GM23338 (cell line): ENCODE measurements around the gene NKX3-2. TPM values are rescaled to one million over a fixed set of nuclear protein-coding genes. Genes with fewer than 3 reads are reported as not detected.

Experiments used
- ATAC-seq: fragments of 200-7000 bp; cut with Tn5 transposase; 3 replicates; pipeline ENCODE4 v1.9.1; 2020
- DNase-seq: peaks from one replicate; pipeline ENCODE4 v3.0.0-alpha.2; 2015; ENCODE audit warnings: low spot score
- H2AFZ ChIP-seq: fragments of 200-600 bp; sonication (generic); 2 replicates; pipeline ENCODE4 v1.8.0; 2016; ENCODE audit warnings: antibody characterized with exemption, mild to moderate bottlenecking, moderate library complexity
- H3F3A ChIP-seq: fragments of 200-600 bp; sonication (generic); replicated peaks from 2 replicates; pipeline ENCODE4 v1.8.0; 2017; ENCODE audit warnings: antibody characterized with exemption, mixed run types, low read depth
- H3K27ac ChIP-seq: fragments of 200-600 bp; sonication (generic); 2 replicates; pipeline ENCODE4 v1.6.1; 2016; ENCODE audit warnings: low read depth
- H3K27me3 ChIP-seq: fragments of 200-600 bp; sonication (generic); 2 replicates; pipeline ENCODE4 v1.8.0; 2016; ENCODE audit warnings: mild to moderate bottlenecking, mixed run types, moderate library complexity; ENCODE audit not compliant: insufficient read depth
- H3K36me3 ChIP-seq: fragments of 200-600 bp; sonication (generic); 2 replicates; pipeline ENCODE4 v1.8.0; 2016; ENCODE audit warnings: mild to moderate bottlenecking; ENCODE audit not compliant: insufficient read depth
- H3K4me1 ChIP-seq: fragments of 200-600 bp; sonication (generic); 2 replicates; pipeline ENCODE4 v1.8.0; 2016; ENCODE audit warnings: mild to moderate bottlenecking, moderate library complexity; ENCODE audit not compliant: insufficient read depth
- H3K4me2 ChIP-seq: fragments of 200-600 bp; sonication (generic); 2 replicates; pipeline ENCODE4 v1.7.1; 2017; ENCODE audit warnings: mixed run types
- H3K4me3 ChIP-seq: fragments of 200-600 bp; sonication (generic); 2 replicates; pipeline ENCODE4 v1.6.1; 2016; ENCODE audit warnings: mixed run types
- H3K79me2 ChIP-seq: fragments of 200-600 bp; sonication (generic); replicated peaks from 2 replicates; pipeline ENCODE4 v1.8.0; 2017; ENCODE audit warnings: mild to moderate bottlenecking; ENCODE audit not compliant: insufficient read depth
- H3K9me2 ChIP-seq: fragments of 200-600 bp; sonication (generic); 2 replicates; pipeline ENCODE4 v1.8.0; 2017; ENCODE audit not compliant: insufficient read depth
- H4K20me1 ChIP-seq: fragments of 200-600 bp; sonication (generic); replicated peaks from 2 replicates; pipeline ENCODE4 v1.8.0; 2017; ENCODE audit warnings: mild to moderate bottlenecking; ENCODE audit not compliant: insufficient read depth
- H3K27ac Mint-ChIP-seq: 2 replicates; pipeline ENCODE4 v1.8.0; 2020; ENCODE audit warnings: inconsistent platforms, mild to moderate bottlenecking, moderate library complexity, mixed read lengths
- H3K27me3 Mint-ChIP-seq: 3 replicates; pipeline ENCODE4 v1.8.0; 2022; ENCODE audit warnings: low read depth, mild to moderate bottlenecking, moderate library complexity, mixed read lengths, inconsistent platforms; ENCODE audit not compliant: insufficient read depth, poor library complexity
- H3K36me3 Mint-ChIP-seq: 3 replicates; pipeline ENCODE4 v1.8.0; 2021; ENCODE audit warnings: low read depth, mild to moderate bottlenecking, inconsistent platforms, moderate library complexity, mixed read lengths
- H3K4me1 Mint-ChIP-seq: 3 replicates; pipeline ENCODE4 v1.8.0; 2020; ENCODE audit warnings: mild to moderate bottlenecking, inconsistent platforms, mixed read lengths
- H3K4me3 Mint-ChIP-seq: 3 replicates; pipeline ENCODE4 v1.8.0; 2021; ENCODE audit warnings: moderate library complexity, mild to moderate bottlenecking, inconsistent platforms, mixed read lengths
- H3K9me3 Mint-ChIP-seq: 3 replicates; pipeline ENCODE4 v1.8.0; 2020; ENCODE audit warnings: moderate library complexity, mild to moderate bottlenecking, inconsistent platforms, mixed read lengths
- CREB1 ChIP-seq: fragments of 250-450 bp; sonication (Bioruptor Pico); IDR thresholded peaks from 2 replicates; pipeline ENCODE4 v1.5.0; 2020; ENCODE audit warnings: low read depth, mild to moderate bottlenecking, moderate library complexity
- EZH2 ChIP-seq: fragments of 200-600 bp; sonication (generic); IDR thresholded peaks from one replicate; pipeline ENCODE4 v1.8.0; 2017; ENCODE audit warnings: antibody characterized with exemption, mild to moderate bottlenecking, low read depth; ENCODE audit not compliant: unreplicated experiment
- JUNB ChIP-seq: IDR thresholded peaks from one replicate; pipeline ENCODE4 v1.6.1; 2016; ENCODE audit warnings: antibody characterized with exemption; ENCODE audit not compliant: unreplicated experiment
- NANOG ChIP-seq: IDR thresholded peaks from 2 replicates; pipeline ENCODE4 v1.6.1; 2016; ENCODE audit warnings: antibody characterized with exemption, borderline replicate concordance
- POLR2AphosphoS5 ChIP-seq: IDR thresholded peaks from 2 replicates; pipeline ENCODE4 v1.6.1; 2016; ENCODE audit warnings: antibody characterized with exemption, low read depth
- STAT1 ChIP-seq: IDR thresholded peaks from one replicate; pipeline ENCODE4 v1.6.1; 2016; ENCODE audit warnings: antibody characterized with exemption; ENCODE audit not compliant: unreplicated experiment
- ZNF114 ChIP-seq: fragments of 250-450 bp; sonication (Bioruptor Pico); IDR thresholded peaks from 2 replicates; pipeline ENCODE4 v1.5.0; 2020; ENCODE audit warnings: mild to moderate bottlenecking, moderate library complexity
- ZNF331 ChIP-seq: fragments of 250-450 bp; sonication (Bioruptor Pico); IDR thresholded peaks from 2 replicates; pipeline ENCODE4 v1.5.0; 2020; ENCODE audit warnings: low read depth, mild to moderate bottlenecking, moderate library complexity
- polyA plus RNA-seq: library from polyadenylated mRNA; unstranded; fragments of >200 nt; fragmentation: Nextera tagmentation; extraction: Ambion mirVana; gene quantifications from 2 replicates; pipeline ENCODE4 v1.2.1, GENCODE V29; 2016
- total RNA-seq: library from RNA; depleted of rRNA; stranded (reverse); fragments of >200 nt; shearing (Covaris generic); gene quantifications from 2 replicates; pipeline ENCODE4 v1.2.3, GENCODE V29; 2014
- TF ChIP-seq, protein P1 (sequence below), 2 experiments: fragments of 200-600 bp in 1 of 2; sonication (generic) in 1 of 2; conservative IDR thresholded peaks; 2 replicates each; pipeline versions ENCODE4 v1.5.1 to v1.6.1; 2016 to 2017; ENCODE audit warnings: antibody characterized with exemption in 2 of 2, low read depth in 2 of 2, mild to moderate bottlenecking in 2 of 2, moderate library complexity in 1 of 2
- TF ChIP-seq, protein P2 (sequence below): IDR thresholded peaks from 2 replicates; pipeline ENCODE4 v1.6.1; 2016; ENCODE audit warnings: antibody characterized with exemption
- TF ChIP-seq, protein P3 (sequence below): IDR thresholded peaks from one replicate; pipeline ENCODE4 v1.6.1; 2018; ENCODE audit warnings: antibody characterized with exemption; ENCODE audit not compliant: unreplicated experiment

NKX3-2 gene
- total and polyA plus RNA-seq, 2 experiments from 2014 or later: 0.14 TPM; not detected in 1

- peaks cover 10% of the 10 kb centered on the region; the same call in 1 of the 2 replicates for H3K36me3 ChIP-seq
These were observed 44.6 kb upstream of the NKX3-2 start for GRCh38 chr4:13588954-13589353.

GRCh38 chr4:13584481-13584880, 40.2 kb upstream of the NKX3-2 start:
- H3K36me3 Mint-ChIP-seq: peaks cover 33% of the 10 kb centered on the region

More at GRCh38 chr4:13588954-13589353, 44.6 kb upstream of the NKX3-2 start:
- DNase-seq: no peak
- H3K27me3 Mint-ChIP-seq: no peaks in the 10 kb centered on the region
- no peaks in the 10 kb centered on the region for H3K9me3 Mint-ChIP-seq
- no peak for ATAC-seq
- peaks cover 32% of the 10 kb centered on the region for H3K36me3 Mint-ChIP-seq
- Histone ChIP-seq H3K4me2 (no peak overlapping the region), H3K9me2 (no peaks in the 10 kb centered on the region), H3K79me2 (no peaks in the 10 kb centered on the region), H3K27ac (no peak overlapping the region), H3K4me3 (no peak overlapping the region), H4K20me1 (no peaks in the 10 kb centered on the region), H3F3A (no peaks in the 10 kb centered on the region), H3K27me3 (no peaks in the 10 kb centered on the region), H3K4me1 (no peaks in the 10 kb centered on the region), H2AFZ (no peak overlapping the region)
- no peak overlapping the region for H3K27ac Mint-ChIP-seq
- no peaks in the 10 kb centered on the region for H3K4me1 Mint-ChIP-seq
- H3K4me3 Mint-ChIP-seq: no peak overlapping the region
- TF ChIP-seq, protein P1, sequence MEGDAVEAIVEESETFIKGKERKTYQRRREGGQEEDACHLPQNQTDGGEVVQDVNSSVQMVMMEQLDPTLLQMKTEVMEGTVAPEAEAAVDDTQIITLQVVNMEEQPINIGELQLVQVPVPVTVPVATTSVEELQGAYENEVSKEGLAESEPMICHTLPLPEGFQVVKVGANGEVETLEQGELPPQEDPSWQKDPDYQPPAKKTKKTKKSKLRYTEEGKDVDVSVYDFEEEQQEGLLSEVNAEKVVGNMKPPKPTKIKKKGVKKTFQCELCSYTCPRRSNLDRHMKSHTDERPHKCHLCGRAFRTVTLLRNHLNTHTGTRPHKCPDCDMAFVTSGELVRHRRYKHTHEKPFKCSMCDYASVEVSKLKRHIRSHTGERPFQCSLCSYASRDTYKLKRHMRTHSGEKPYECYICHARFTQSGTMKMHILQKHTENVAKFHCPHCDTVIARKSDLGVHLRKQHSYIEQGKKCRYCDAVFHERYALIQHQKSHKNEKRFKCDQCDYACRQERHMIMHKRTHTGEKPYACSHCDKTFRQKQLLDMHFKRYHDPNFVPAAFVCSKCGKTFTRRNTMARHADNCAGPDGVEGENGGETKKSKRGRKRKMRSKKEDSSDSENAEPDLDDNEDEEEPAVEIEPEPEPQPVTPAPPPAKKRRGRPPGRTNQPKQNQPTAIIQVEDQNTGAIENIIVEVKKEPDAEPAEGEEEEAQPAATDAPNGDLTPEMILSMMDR (conservative IDR thresholded peaks at IDR 0.05; ENCODE audit: low read depth in 2 of 2): no peak
- TF ChIP-seq, protein P2, sequence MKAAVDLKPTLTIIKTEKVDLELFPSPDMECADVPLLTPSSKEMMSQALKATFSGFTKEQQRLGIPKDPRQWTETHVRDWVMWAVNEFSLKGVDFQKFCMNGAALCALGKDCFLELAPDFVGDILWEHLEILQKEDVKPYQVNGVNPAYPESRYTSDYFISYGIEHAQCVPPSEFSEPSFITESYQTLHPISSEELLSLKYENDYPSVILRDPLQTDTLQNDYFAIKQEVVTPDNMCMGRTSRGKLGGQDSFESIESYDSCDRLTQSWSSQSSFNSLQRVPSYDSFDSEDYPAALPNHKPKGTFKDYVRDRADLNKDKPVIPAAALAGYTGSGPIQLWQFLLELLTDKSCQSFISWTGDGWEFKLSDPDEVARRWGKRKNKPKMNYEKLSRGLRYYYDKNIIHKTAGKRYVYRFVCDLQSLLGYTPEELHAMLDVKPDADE: no peak
- TF ChIP-seq POLR2AphosphoS5: no peak
- TF ChIP-seq ZNF331 (CRISPR knock-in tag): no peak

DNA sequence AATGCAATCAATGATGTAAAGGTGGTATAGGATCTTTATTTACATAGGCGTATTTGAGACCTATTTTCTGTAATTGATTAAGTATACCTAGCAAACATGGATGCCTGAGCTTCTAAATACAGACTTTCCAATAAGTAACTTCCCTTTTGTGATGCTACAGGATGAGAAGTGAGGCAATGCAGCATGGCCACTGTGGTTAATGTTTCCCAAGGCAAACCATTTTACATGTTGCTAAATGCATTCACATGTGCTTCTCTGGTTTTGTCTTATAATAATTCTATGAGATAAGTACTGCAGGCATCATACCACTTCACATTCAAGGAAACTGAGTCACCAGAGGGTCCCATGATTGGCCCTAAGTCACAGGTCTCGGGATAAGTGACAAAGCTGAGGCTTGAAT, 35.7 kb upstream of the NKX3-2 start:
- no peak overlapping the region for H3K27ac ChIP-seq
- H2AFZ ChIP-seq: no peak overlapping the region
- no peaks in the 10 kb centered on the region for H3K4me1 Mint-ChIP-seq
- H3K4me3 Mint-ChIP-seq: no peak overlapping the region
- ATAC-seq: no peak
- H3K4me1 ChIP-seq: no peaks in the 10 kb centered on the region
- peaks cover 19% of the 10 kb centered on the region for H3K36me3 ChIP-seq
- no peaks in the 10 kb centered on the region for H3K27me3 ChIP-seq
- no peaks in the 10 kb centered on the region for H3K9me3 Mint-ChIP-seq
- no peak overlapping the region for H3K4me2 ChIP-seq
- H3K4me3 ChIP-seq: no peak overlapping the region
- no peaks in the 10 kb centered on the region for H3F3A ChIP-seq
- no peaks in the 10 kb centered on the region for H3K9me2 ChIP-seq
- H4K20me1 ChIP-seq: no peaks in the 10 kb centered on the region
- DNase-seq: no peak
- no peak overlapping the region for H3K27ac Mint-ChIP-seq
- H3K27me3 Mint-ChIP-seq: peaks cover 2% of the 10 kb centered on the region
- H3K79me2 ChIP-seq: no peaks in the 10 kb centered on the region
- H3K36me3 Mint-ChIP-seq: peaks cover 45% of the 10 kb centered on the region
- TF ChIP-seq, protein P3, sequence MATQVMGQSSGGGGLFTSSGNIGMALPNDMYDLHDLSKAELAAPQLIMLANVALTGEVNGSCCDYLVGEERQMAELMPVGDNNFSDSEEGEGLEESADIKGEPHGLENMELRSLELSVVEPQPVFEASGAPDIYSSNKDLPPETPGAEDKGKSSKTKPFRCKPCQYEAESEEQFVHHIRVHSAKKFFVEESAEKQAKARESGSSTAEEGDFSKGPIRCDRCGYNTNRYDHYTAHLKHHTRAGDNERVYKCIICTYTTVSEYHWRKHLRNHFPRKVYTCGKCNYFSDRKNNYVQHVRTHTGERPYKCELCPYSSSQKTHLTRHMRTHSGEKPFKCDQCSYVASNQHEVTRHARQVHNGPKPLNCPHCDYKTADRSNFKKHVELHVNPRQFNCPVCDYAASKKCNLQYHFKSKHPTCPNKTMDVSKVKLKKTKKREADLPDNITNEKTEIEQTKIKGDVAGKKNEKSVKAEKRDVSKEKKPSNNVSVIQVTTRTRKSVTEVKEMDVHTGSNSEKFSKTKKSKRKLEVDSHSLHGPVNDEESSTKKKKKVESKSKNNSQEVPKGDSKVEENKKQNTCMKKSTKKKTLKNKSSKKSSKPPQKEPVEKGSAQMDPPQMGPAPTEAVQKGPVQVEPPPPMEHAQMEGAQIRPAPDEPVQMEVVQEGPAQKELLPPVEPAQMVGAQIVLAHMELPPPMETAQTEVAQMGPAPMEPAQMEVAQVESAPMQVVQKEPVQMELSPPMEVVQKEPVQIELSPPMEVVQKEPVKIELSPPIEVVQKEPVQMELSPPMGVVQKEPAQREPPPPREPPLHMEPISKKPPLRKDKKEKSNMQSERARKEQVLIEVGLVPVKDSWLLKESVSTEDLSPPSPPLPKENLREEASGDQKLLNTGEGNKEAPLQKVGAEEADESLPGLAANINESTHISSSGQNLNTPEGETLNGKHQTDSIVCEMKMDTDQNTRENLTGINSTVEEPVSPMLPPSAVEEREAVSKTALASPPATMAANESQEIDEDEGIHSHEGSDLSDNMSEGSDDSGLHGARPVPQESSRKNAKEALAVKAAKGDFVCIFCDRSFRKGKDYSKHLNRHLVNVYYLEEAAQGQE: no peak
- TF ChIP-seq JUNB (no peak), EZH2 (no peak), ZNF114 (no peak), POLR2AphosphoS5 (no peak), CREB1 (no peak), STAT1 (no peak), ZNF331 (CRISPR knock-in tag) (no peak)
- TF ChIP-seq, protein P2: no peak

More at GRCh38 chr4:13584481-13584880, 40.2 kb upstream of the NKX3-2 start:
- ATAC-seq (no peak), DNase-seq (no peak)
- H3K36me3 ChIP-seq: peaks cover 20% of the 10 kb centered on the region
- no peak overlapping the region for H3K4me3 ChIP-seq
- H3K9me2 ChIP-seq: no peaks in the 10 kb centered on the region
- H4K20me1 ChIP-seq: no peaks in the 10 kb centered on the region
- no peak overlapping the region for H3K4me3 Mint-ChIP-seq
- H3K27me3 ChIP-seq: no peaks in the 10 kb centered on the region
- H2AFZ ChIP-seq: no peak overlapping the region
- no peaks in the 10 kb centered on the region for H3K4me1 ChIP-seq
- no peak overlapping the region for H3K27ac Mint-ChIP-seq
- H3F3A ChIP-seq: no peaks in the 10 kb centered on the region
- H3K79me2 ChIP-seq: no peaks in the 10 kb centered on the region
- TF ChIP-seq NANOG: no peak
- no peaks in the 10 kb centered on the region for H3K4me1 Mint-ChIP-seq
- no peak overlapping the region for H3K4me2 ChIP-seq
- no peak overlapping the region for H3K27ac ChIP-seq
- peaks cover 2% of the 10 kb centered on the region for H3K27me3 Mint-ChIP-seq
- H3K9me3 Mint-ChIP-seq: no peaks in the 10 kb centered on the region
